Small intestine (tissue), 7 donors: ENCODE results near the gene VWA5B1. TPM values are rescaled to one million over a fixed set of nuclear protein-coding genes. Genes with fewer than 3 reads are reported as not detected.

Experiments
- DNase-seq, 2 donors: peaks; one replicate each; pipeline versions ENCODE4 v3.0.0 to v3.0.0-alpha.2; 2013
- FAIRE-seq: peaks from 2 replicates; lab custom pipeline; 2012; peaks lifted over from hg19 to GRCh38; lab: Jason Lieb, UNC
- H3K27ac ChIP-seq, 3 donors: one replicate each; pipeline ENCODE4 v1.5.1; 2013; ENCODE audit warnings: low read length in 2 of 3, mild to moderate bottlenecking in 2 of 3, control low read depth in 1 of 3, inconsistent platforms in 1 of 3, low read depth in 1 of 3, moderate library complexity in 1 of 3
- H3K27me3 ChIP-seq, 3 donors: one replicate each; pipeline ENCODE4 v1.6.1; 2013; ENCODE audit warnings: low read length in 3 of 3, inconsistent platforms in 1 of 3; ENCODE audit not compliant: control insufficient read depth in 3 of 3, insufficient read depth in 3 of 3
- H3K36me3 ChIP-seq, 3 donors: one replicate each; pipeline ENCODE4 v1.6.1; 2013; ENCODE audit warnings: low read length in 3 of 3, inconsistent platforms in 1 of 3, low read depth in 1 of 3, mild to moderate bottlenecking in 1 of 3, moderate library complexity in 1 of 3; ENCODE audit not compliant: control insufficient read depth in 3 of 3, insufficient read depth in 2 of 3
- H3K4me1 ChIP-seq, 3 donors: one replicate each; pipeline ENCODE4 v1.6.1; 2013; ENCODE audit warnings: low read length in 2 of 3, inconsistent platforms in 1 of 3, low read depth in 1 of 3, mild to moderate bottlenecking in 1 of 3, moderate library complexity in 1 of 3; ENCODE audit not compliant: control insufficient read depth in 3 of 3, insufficient read depth in 2 of 3
- H3K4me3 ChIP-seq, 3 donors: one replicate each; pipeline ENCODE4 v1.5.1; 2013; ENCODE audit warnings: low read length in 3 of 3, control low read depth in 1 of 3, inconsistent platforms in 1 of 3, low read depth in 1 of 3, mild to moderate bottlenecking in 1 of 3, moderate library complexity in 1 of 3
- H3K9me3 ChIP-seq, 2 donors: one replicate each; pipeline ENCODE4 v1.6.1; 2013; ENCODE audit warnings: low read depth in 1 of 2, low read length in 1 of 2; ENCODE audit not compliant: control insufficient read depth in 2 of 2, insufficient read depth in 1 of 2
- WGBS, 3 donors: extraction: QIAGEN DNeasy Blood & Tissue Kit; methylation state at CpG; one replicate each; pipeline ENCODE4 v1.1.7; 2013; 5-methylcytosine and 5-hydroxymethylcytosine counted together
- polyA plus RNA-seq, 4 donors: library from polyadenylated mRNA; stranded (reverse) in 3 of 4; unstranded in 1 of 4; fragments of 200-250 nt in 3 of 4; fragments of 120-200 nt in 1 of 4; gene quantifications; one replicate each; pipeline versions ENCODE4 v1.2.1 to v1.2.3, GENCODE V29; 2013
- donor health status: healthy with polysubstance abuse.
- donor health status: control.
- donor health status: control.
- donor health status: Bipolar disorder and iron deficiency.
- donor health status: healthy.

The VWA5B1 gene
- polyA plus RNA-seq, 4 donors: 0.01 to 1.5 TPM; not detected in 2

DNA sequence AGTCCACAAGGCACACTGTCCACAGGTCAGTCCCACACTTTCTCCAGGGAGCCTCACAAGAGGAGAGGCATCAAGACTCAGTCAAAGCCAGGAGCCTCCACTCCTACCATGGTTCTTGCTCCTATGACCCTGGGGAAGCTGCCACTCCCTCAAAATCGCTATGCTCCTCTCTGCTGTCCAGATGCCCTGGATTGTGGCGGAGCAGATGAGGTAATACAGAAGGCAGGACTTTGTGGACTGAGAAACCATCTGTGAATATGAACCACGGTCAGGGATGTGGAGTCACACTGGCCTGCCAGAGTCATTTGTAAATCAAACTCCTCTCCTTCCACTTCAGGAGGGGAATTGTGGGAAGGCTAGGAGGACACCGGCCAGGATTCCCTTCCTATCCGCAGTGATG lies 20.6 kb downstream of the VWA5B1 start:
- DNase-seq (no peak), FAIRE-seq (no peak)
- H3K27ac ChIP-seq: no peak overlapping the region
- 77 to 79% (median 77%) methylated on average over 5 of the region's 5 CpGs for WGBS, 3 donors
- no peaks in the 10 kb centered on the region for H3K9me3 ChIP-seq
- H3K4me1 ChIP-seq: no peaks in the 10 kb centered on the region
- peaks cover 0 to 2% (median 0%) of the 10 kb centered on the region in 3 donors for H3K36me3 ChIP-seq
- H3K27me3 ChIP-seq: peaks cover 0 to 2% (median 0%) of the 10 kb centered on the region in 3 donors
- H3K4me3 ChIP-seq: no peak overlapping the region

GRCh38 chr1:20312310-20312709 lies 21.6 kb downstream of the VWA5B1 start:
- Histone ChIP-seq H3K36me3 (peaks cover 0 to 2% (median 0%) of the 10 kb centered on the region in 3 donors), H3K4me1 (no peaks in the 10 kb centered on the region), H3K27me3 (peaks cover 0 to 2% (median 0%) of the 10 kb centered on the region in 3 donors), H3K27ac (no peak overlapping the region), H3K9me3 (no peaks in the 10 kb centered on the region), H3K4me3 (no peak overlapping the region)
- DNase-seq (no peak), FAIRE-seq (no peak)
- 88 to 99% (median 92%) methylated on average over 3 of the region's 3 CpGs for WGBS, 3 donors

- H3K4me3 ChIP-seq: no peak overlapping the region
- no peak for DNase-seq
- peaks cover 0 to 2% (median 0%) of the 10 kb centered on the region in 3 donors for H3K36me3 ChIP-seq
- peaks cover 0 to 2% (median 0%) of the 10 kb centered on the region in 3 donors for H3K27me3 ChIP-seq
- no peak for FAIRE-seq
- no peak overlapping the region for H3K27ac ChIP-seq
- WGBS, 3 donors: 93 to 98% (median 94%) methylated on average over 12 of the region's 12 CpGs
- no peaks in the 10 kb centered on the region for H3K4me1 ChIP-seq
- no peaks in the 10 kb centered on the region for H3K9me3 ChIP-seq
Observed at GRCh38 chr1:20312818-20313217, 22.1 kb downstream of the VWA5B1 start.

DNA sequence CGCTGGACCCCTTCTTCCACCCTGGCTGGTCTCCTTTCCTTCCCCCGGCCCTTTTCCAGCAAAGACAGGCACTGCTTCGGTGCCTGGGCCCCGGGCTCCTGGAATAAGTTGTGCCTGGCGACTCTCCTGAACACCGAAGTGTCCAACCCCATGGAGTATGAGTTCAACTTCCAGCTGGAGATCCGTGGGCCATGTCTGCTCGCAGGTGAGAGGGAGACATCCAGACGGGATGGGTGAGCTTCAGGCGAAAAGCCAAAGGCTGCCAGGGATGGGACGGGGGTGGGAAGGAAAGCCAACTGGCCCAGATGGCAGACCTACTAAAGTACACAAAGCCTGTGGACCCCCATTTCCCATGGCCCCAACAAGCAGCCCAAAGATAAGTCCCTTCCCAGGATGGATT lies 26.8 kb downstream of the VWA5B1 start:
- no peak for FAIRE-seq
- Histone ChIP-seq H3K4me3 (no peak overlapping the region), H3K27ac (no peak overlapping the region), H3K36me3 (peaks cover 0 to 2% (median 0%) of the 10 kb centered on the region in 3 donors), H3K9me3 (no peaks in the 10 kb centered on the region), H3K27me3 (peaks cover 0 to 6% (median 0%) of the 10 kb centered on the region in 3 donors), H3K4me1 (no peaks in the 10 kb centered on the region)
- DNase-seq: no peak
- WGBS, 3 donors: 85 to 92% (median 90%) methylated on average over 11 of the region's 11 CpGs

DNA sequence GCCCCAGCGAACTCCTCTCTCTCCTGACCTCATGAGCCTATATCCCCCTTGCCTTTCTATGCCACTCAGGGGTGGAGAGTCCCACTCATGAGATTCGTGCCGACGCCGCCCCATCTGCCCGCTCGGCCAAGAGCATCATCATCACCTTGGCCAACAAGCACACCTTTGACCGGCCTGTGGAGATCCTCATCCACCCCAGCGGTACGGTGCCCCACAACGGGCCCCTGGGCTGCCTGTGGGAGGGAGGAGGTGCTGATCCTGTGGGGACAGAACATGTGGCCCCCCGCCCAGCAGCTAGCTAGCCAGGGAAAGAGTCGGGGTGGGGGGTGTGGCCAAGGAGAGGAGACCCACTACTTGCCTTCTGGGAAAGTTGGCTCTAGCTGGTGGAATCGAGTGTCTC lies 27.8 kb downstream of the VWA5B1 start:
- FAIRE-seq (no peak), DNase-seq (no peak)
- 87 to 91% (median 87%) methylated on average over 14 of the region's 14 CpGs for WGBS, 3 donors

DNA sequence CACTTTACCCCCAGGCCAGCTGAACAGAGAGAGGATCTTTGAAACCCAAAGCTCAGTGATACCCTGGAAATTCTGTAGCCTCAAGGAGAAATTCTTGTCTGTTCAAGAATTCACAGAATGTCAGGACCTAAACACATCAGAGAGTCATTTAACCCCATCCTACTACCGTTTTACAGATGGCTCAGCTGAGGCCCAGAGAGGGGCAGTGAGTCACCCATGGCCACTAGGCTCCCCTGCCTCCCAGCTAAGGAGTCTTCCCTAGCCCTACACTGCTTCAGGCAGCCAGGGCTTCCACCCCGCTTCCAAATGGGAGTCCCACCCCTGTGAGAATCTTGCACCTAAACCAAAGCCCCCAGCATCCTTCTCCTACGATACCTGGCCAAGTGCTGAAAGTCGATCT lies 28.3 kb downstream of the VWA5B1 start:
- peaks cover 0 to 10% (median 0%) of the 10 kb centered on the region in 3 donors for H3K27me3 ChIP-seq
- H3K36me3 ChIP-seq: no peaks in the 10 kb centered on the region
- FAIRE-seq (no peak), DNase-seq (no peak)
- H3K4me1 ChIP-seq: no peaks in the 10 kb centered on the region
- H3K27ac ChIP-seq: no peak overlapping the region
- WGBS, 3 donors: 78 to 80% (median 79%) methylated on average over 4 of the region's 4 CpGs
- no peak overlapping the region for H3K4me3 ChIP-seq
- no peaks in the 10 kb centered on the region for H3K9me3 ChIP-seq

More for the DNA sequence above, 27.8 kb downstream of the VWA5B1 start:
- Histone ChIP-seq H3K4me1 (no peaks in the 10 kb centered on the region), H3K27ac (no peak overlapping the region), H3K36me3 (no peaks in the 10 kb centered on the region), H3K27me3 (peaks cover 0 to 10% (median 0%) of the 10 kb centered on the region in 3 donors), H3K4me3 (no peak overlapping the region), H3K9me3 (no peaks in the 10 kb centered on the region)

DNA sequence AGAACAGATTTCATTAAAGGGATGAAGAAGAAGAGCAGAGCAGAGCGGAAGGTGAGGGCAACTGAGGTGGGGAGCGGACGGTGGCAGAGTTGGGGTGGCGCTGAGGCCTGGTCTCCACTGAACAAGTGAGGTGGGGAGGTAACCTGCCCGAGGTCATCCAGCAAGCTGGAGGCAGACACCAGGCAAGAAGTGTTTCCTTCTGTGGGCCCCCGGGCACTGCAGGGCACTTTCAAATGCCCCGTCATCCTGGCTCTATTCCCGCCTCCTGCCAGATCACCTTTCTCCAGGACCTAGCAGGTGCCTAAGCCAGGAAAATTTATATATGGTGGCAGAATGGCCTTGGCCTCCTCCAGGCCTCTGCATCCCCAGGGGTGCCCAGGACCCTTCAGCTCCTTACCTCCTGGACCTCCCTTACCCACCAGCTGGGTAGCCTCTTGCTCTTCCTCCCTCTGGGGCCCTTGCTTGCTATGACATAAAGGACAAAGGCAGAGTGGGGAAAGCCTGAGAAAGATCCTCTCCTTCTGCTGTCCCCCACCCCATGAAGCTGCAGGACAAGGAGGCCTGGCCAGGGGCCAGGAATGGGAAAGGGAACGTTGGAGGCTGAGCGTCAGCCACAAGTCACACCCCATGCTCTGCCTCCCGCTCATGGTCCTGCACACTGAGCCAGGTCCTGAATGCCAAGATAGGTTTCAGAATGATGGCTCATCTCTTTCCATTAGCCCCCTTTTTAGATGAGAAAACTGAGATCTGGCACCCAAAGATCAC lies 29.0 kb downstream of the VWA5B1 start:
- 75 to 81% (median 78%) methylated on average over 10 to 11 of the region's 11 CpGs for WGBS, 3 donors
- Histone ChIP-seq H3K4me3 (no peak overlapping the region), H3K27ac (no peak overlapping the region), H3K4me1 (no peaks in the 10 kb centered on the region), H3K27me3 (peaks cover 0 to 10% (median 0%) of the 10 kb centered on the region in 3 donors), H3K9me3 (no peaks in the 10 kb centered on the region), H3K36me3 (no peaks in the 10 kb centered on the region)
- FAIRE-seq (no peak), DNase-seq (no peak)

- DNase-seq (no peak), FAIRE-seq (no peak)
- 84 to 91% (median 87%) methylated on average over 6 of the region's 6 CpGs for WGBS, 3 donors
- no peaks in the 10 kb centered on the region for H3K4me1 ChIP-seq
- H3K9me3 ChIP-seq: no peaks in the 10 kb centered on the region
- no peaks in the 10 kb centered on the region for H3K36me3 ChIP-seq
- H3K27ac ChIP-seq: no peak overlapping the region
- peaks cover 0 to 10% (median 0%) of the 10 kb centered on the region in 3 donors for H3K27me3 ChIP-seq
- H3K4me3 ChIP-seq: no peak overlapping the region
Observed at GRCh38 chr1:20320704-20321103, 30.0 kb downstream of the VWA5B1 start.
